ENCODE measurements around the gene GADD45B.

Gene GADD45B

GRCh38 chr19:2487090-2487489 is 11.2 kb downstream of the GADD45B start:
- no peak overlapping the region for H3K9ac ChIP-seq (ENCODE audit: low read length)
- peaks cover 11% of the 10 kb centered on the region for H3K4me1 ChIP-seq (ENCODE audit: low read length)
- H3K4me2 ChIP-seq (ENCODE audit: low read length), result no peak overlapping the region
- H2AFZ ChIP-seq (ENCODE audit: low read depth, low read length), result no peak overlapping the region
- H3K27ac ChIP-seq (ENCODE audit: low read length), result no peak overlapping the region
- peaks cover 12% of the 10 kb centered on the region for H3K27me3 ChIP-seq (ENCODE audit: low read depth, low read length)
- no peaks in the 10 kb centered on the region for H3K9me3 ChIP-seq (ENCODE audit: insufficient read depth, low read length)
- H3K4me3 ChIP-seq (ENCODE audit: low read length), result no peak overlapping the region
- H3K79me2 ChIP-seq (ENCODE audit: low read length), result no peaks in the 10 kb centered on the region
- no peak for TF ChIP-seq EZH2phosphoT487 (IDR thresholded peaks at IDR 0.05; ENCODE audit: low read depth)
- TF ChIP-seq, protein P1, sequence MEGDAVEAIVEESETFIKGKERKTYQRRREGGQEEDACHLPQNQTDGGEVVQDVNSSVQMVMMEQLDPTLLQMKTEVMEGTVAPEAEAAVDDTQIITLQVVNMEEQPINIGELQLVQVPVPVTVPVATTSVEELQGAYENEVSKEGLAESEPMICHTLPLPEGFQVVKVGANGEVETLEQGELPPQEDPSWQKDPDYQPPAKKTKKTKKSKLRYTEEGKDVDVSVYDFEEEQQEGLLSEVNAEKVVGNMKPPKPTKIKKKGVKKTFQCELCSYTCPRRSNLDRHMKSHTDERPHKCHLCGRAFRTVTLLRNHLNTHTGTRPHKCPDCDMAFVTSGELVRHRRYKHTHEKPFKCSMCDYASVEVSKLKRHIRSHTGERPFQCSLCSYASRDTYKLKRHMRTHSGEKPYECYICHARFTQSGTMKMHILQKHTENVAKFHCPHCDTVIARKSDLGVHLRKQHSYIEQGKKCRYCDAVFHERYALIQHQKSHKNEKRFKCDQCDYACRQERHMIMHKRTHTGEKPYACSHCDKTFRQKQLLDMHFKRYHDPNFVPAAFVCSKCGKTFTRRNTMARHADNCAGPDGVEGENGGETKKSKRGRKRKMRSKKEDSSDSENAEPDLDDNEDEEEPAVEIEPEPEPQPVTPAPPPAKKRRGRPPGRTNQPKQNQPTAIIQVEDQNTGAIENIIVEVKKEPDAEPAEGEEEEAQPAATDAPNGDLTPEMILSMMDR (IDR thresholded peaks at IDR 0.05; ENCODE audit: low read depth, low read length), result no peak
- no peaks in the 10 kb centered on the region for H4K20me1 ChIP-seq (ENCODE audit: insufficient read depth, low read length)
- no peaks in the 10 kb centered on the region for H3K36me3 ChIP-seq (replicated peaks; ENCODE audit: low read depth, low read length)

DNA sequence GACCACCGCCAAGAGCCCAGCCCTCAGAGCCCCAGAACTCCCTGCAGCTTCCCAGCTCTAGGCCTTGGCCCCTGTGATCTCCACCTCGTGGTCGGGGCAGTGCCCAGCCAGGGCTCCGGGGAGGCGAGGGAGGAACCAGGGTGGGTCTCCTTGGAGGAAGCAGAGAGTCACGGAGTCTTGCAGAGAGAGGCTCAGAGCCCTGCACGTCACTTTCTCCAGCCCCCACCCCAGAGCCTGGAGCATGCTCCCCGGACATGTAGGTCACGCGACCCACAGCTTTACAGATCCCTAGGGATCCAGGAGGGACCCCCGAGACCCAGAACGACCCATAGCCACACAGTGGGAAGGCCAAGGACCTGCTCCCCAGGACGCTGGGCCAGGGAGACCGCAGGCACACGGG is 11.9 kb downstream of the GADD45B start:
- TF ChIP-seq, protein P1 (IDR thresholded peaks at IDR 0.05; ENCODE audit: low read depth, low read length), result no peak
- no peak for TF ChIP-seq EZH2phosphoT487 (IDR thresholded peaks at IDR 0.05; ENCODE audit: low read depth)
- Histone ChIP-seq H3K4me1 (ENCODE audit: low read length) (peaks cover 11% of the 10 kb centered on the region), H3K9ac (ENCODE audit: low read length) (no peak overlapping the region), H3K4me3 (ENCODE audit: low read length) (no peak overlapping the region), H3K9me3 (ENCODE audit: insufficient read depth, low read length) (no peaks in the 10 kb centered on the region), H3K27me3 (ENCODE audit: low read depth, low read length) (peaks cover 18% of the 10 kb centered on the region), H3K79me2 (ENCODE audit: low read length) (no peaks in the 10 kb centered on the region), H3K4me2 (ENCODE audit: low read length) (no peak overlapping the region), H3K27ac (ENCODE audit: low read length) (no peak overlapping the region), H2AFZ (ENCODE audit: low read depth, low read length) (no peak overlapping the region), H3K36me3 (replicated peaks; ENCODE audit: low read depth, low read length) (no peaks in the 10 kb centered on the region), H4K20me1 (ENCODE audit: insufficient read depth, low read length) (no peaks in the 10 kb centered on the region)

DNA sequence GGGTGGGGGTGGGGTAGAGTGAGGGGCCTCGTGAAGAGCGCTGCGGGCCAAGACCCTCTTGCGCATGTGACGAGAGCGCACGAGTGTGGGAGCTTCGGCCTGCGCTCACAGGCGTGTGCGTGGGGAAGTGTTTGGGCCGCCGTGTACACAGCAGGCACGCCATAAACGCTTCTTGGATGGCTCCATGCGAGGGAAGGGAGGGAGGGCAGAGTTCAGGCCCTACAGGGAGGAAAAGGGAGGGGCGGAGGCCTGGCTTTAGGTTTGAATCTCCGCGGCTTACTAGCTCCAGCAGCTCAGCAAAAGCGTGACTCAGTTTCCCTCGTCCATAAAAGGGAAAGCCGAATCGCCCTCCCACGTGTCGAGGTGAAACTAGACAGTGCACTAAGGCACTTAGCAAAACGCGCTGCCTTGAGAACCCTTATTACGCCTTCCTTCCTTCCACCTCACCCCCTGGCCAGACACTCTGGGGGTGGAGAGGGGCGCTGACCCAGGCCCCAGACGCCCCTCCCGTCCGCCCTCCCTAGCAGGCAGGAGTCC is 12.5 kb downstream of the GADD45B start:
- no peaks in the 10 kb centered on the region for H3K36me3 ChIP-seq (replicated peaks; ENCODE audit: low read depth, low read length)
- H3K27ac ChIP-seq (ENCODE audit: low read length), result no peak overlapping the region
- peaks cover 20% of the 10 kb centered on the region for H3K27me3 ChIP-seq (ENCODE audit: low read depth, low read length)
- no peak overlapping the region for H3K4me2 ChIP-seq (ENCODE audit: low read length)
- H3K9ac ChIP-seq (ENCODE audit: low read length), result no peak overlapping the region
- H3K4me3 ChIP-seq (ENCODE audit: low read length), result no peak overlapping the region
- peaks cover 11% of the 10 kb centered on the region for H3K4me1 ChIP-seq (ENCODE audit: low read length)
- no peaks in the 10 kb centered on the region for H3K9me3 ChIP-seq (ENCODE audit: insufficient read depth, low read length)
- TF ChIP-seq EZH2phosphoT487 (IDR thresholded peaks at IDR 0.05; ENCODE audit: low read depth), result no peak
- TF ChIP-seq, protein P1 (IDR thresholded peaks at IDR 0.05; ENCODE audit: low read depth, low read length), result no peak
- no peaks in the 10 kb centered on the region for H3K79me2 ChIP-seq (ENCODE audit: low read length)
- H2AFZ ChIP-seq (ENCODE audit: low read depth, low read length), result no peak overlapping the region
- no peaks in the 10 kb centered on the region for H4K20me1 ChIP-seq (ENCODE audit: insufficient read depth, low read length)

- Histone ChIP-seq H3K4me1 (ENCODE audit: low read length) (peaks cover 11% of the 10 kb centered on the region), H3K9ac (ENCODE audit: low read length) (no peak overlapping the region), H3K9me3 (ENCODE audit: insufficient read depth, low read length) (no peaks in the 10 kb centered on the region), H4K20me1 (ENCODE audit: insufficient read depth, low read length) (no peaks in the 10 kb centered on the region), H3K27ac (ENCODE audit: low read length) (no peak overlapping the region), H3K36me3 (replicated peaks; ENCODE audit: low read depth, low read length) (no peaks in the 10 kb centered on the region), H3K4me2 (ENCODE audit: low read length) (no peak overlapping the region), H2AFZ (ENCODE audit: low read depth, low read length) (no peak overlapping the region), H3K4me3 (ENCODE audit: low read length) (no peak overlapping the region), H3K27me3 (ENCODE audit: low read depth, low read length) (peaks cover 25% of the 10 kb centered on the region), H3K79me2 (ENCODE audit: low read length) (no peaks in the 10 kb centered on the region)
- TF ChIP-seq, protein P1 (IDR thresholded peaks at IDR 0.05; ENCODE audit: low read depth, low read length), result no peak
- no peak for TF ChIP-seq EZH2phosphoT487 (IDR thresholded peaks at IDR 0.05; ENCODE audit: low read depth)
These were observed 13.2 kb downstream of the GADD45B start for GRCh38 chr19:2488942-2489731.
